Kidney (tissue), 14 donors: ENCODE measurements around the gene LAMTOR1. TPM values are rescaled to one million over a fixed set of nuclear protein-coding genes. Genes with fewer than 3 reads are reported as not detected.

ENCODE experiments used
- DNase-seq, 5 donors: peaks; one replicate each; pipeline ENCODE4 v3.0.0-alpha.2; 2013 to 2020
- FAIRE-seq: peaks from 2 replicates; lab custom pipeline; 2012; peaks lifted over from hg19 to GRCh38; lab: Jason Lieb, UNC
- H3K27ac ChIP-seq, 2 donors: one replicate each; pipeline ENCODE4 v1.7.0; 2013; ENCODE audit warnings: low read depth in 2 of 2, low read length in 2 of 2, inconsistent platforms in 1 of 2
- H3K27me3 ChIP-seq: one replicate; pipeline ENCODE4 v1.7.1; 2013; ENCODE audit warnings: low read length, inconsistent platforms; ENCODE audit not compliant: control insufficient read depth, insufficient read depth
- H3K36me3 ChIP-seq, 3 donors: one replicate each; pipeline versions ENCODE4 v1.7.0 to v1.7.1; 2013; ENCODE audit warnings: low read length in 3 of 3, control low read depth in 1 of 3, inconsistent platforms in 1 of 3; ENCODE audit not compliant: insufficient read depth in 3 of 3, control insufficient read depth in 2 of 3
- H3K4me1 ChIP-seq, 3 donors: one replicate each; pipeline versions ENCODE4 v1.7.0 to v1.7.1; 2013; ENCODE audit warnings: low read length in 3 of 3, inconsistent platforms in 1 of 3, low read depth in 1 of 3; ENCODE audit not compliant: control insufficient read depth in 2 of 3, insufficient read depth in 2 of 3
- H3K4me3 ChIP-seq, 3 donors: one replicate each; pipeline versions ENCODE4 v1.7.0 to v1.8.1; 2013; ENCODE audit warnings: low read length in 3 of 3, control low read depth in 1 of 3, inconsistent platforms in 1 of 3
- H3K9ac ChIP-seq, 3 donors: one replicate each; pipeline versions ENCODE4 v1.7.0 to v1.7.1; 2013; ENCODE audit warnings: low read length in 3 of 3, control low read depth in 1 of 3, inconsistent platforms in 1 of 3
- H3K9me3 ChIP-seq, 3 donors: one replicate each; pipeline versions ENCODE4 v1.7.0 to v1.7.1; 2013; ENCODE audit warnings: low read length in 3 of 3, control low read depth in 1 of 3, inconsistent platforms in 1 of 3; ENCODE audit not compliant: control insufficient read depth in 2 of 3, insufficient read depth in 1 of 3
- intact Hi-C: fragments of 100-400 bp; cut with DNase I; formaldehyde crosslinking; loops from one replicate; pipeline ENCODE4 v1.11.1; 2022
- polyA plus RNA-seq: library from polyadenylated mRNA; stranded (reverse); fragments of 350-450 nt; fragmentation: Illumina TruSeq; extraction: RNeasy Lipid Tissue Mini Kit (QIAGEN cat#74804); gene quantifications from one replicate; pipeline ENCODE4 v1.2.3, GENCODE V29; 2014; ENCODE audit warnings: low read depth, low replicate concordance; ENCODE audit not compliant: insufficient read depth
- total RNA-seq: library from RNA; stranded (reverse); fragmentation: NEBNext Ultra II Directional; extraction: Animal tissue kit (Norgen Biotek cat#: 25700); gene quantifications from one replicate; pipeline ENCODE4 v1.2.1, GENCODE V29; 2021
- TF ChIP-seq, protein P1 (sequence below): IDR thresholded peaks from 3 replicates; pipeline ENCODE4 v1.5.1; 2012; ENCODE audit warnings: mild to moderate bottlenecking, moderate library complexity, borderline replicate concordance; ENCODE audit not compliant: insufficient read depth; ENCODE audit errors: extremely low read depth
- donor health status: control.
- donor health status: control.
- donor health status: control.
- donor health status: control.
- donor health status: control.
- donor health status: DM: yes; HTN: yes; CAD: no.
- donor health status: Normal renal cell carcinoma (clear cell type).

LAMTOR1 gene
- total and polyA plus RNA-seq, 2 donors from 2014 or later, result 111 to 189 TPM

DNA sequence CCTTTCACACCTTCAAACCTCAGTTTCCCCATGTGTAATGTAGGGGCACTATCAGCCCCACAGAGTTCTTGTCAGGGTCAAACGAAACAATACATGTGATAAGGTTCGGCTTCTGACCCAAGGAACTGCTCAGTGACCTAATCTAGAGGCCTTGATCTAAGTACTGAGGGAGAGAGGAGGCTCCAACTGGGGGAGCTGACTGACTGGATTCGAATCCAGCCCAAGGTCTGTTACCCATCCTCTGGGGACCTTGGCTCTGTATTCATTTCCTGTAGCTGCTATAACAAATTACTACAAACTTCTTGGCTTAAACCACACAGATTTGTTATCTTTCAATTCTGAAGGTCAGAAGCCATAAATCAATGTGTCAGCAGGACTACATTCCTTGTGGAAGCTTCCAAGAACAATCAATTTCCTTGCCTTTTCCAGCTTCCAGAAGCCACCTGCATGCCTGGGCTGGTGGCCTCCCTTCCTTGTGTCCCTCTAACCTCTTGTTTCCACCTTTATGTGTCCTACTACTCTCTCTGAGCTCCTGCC is 20.1 kb upstream of the LAMTOR1 start:
- FAIRE-seq (no peak), DNase-seq (peak in 2 of 5 donors; percentile 3 to 31)
- Histone ChIP-seq H3K36me3 (no peaks in the 10 kb centered on the region), H3K27me3 (no peaks in the 10 kb centered on the region), H3K4me1 (peaks cover 0 to 11% (median 8%) of the 10 kb centered on the region in 3 donors), H3K27ac (peak overlapping the region; percentile 63 to 80), H3K9ac (peak overlapping the region in 2 of 3 donors; percentile 26 to 46), H3K4me3 (no peak overlapping the region), H3K9me3 (peaks cover 0 to 4% (median 0%) of the 10 kb centered on the region in 3 donors)
- intact Hi-C loops, result no loop called here
- TF ChIP-seq, protein P1, sequence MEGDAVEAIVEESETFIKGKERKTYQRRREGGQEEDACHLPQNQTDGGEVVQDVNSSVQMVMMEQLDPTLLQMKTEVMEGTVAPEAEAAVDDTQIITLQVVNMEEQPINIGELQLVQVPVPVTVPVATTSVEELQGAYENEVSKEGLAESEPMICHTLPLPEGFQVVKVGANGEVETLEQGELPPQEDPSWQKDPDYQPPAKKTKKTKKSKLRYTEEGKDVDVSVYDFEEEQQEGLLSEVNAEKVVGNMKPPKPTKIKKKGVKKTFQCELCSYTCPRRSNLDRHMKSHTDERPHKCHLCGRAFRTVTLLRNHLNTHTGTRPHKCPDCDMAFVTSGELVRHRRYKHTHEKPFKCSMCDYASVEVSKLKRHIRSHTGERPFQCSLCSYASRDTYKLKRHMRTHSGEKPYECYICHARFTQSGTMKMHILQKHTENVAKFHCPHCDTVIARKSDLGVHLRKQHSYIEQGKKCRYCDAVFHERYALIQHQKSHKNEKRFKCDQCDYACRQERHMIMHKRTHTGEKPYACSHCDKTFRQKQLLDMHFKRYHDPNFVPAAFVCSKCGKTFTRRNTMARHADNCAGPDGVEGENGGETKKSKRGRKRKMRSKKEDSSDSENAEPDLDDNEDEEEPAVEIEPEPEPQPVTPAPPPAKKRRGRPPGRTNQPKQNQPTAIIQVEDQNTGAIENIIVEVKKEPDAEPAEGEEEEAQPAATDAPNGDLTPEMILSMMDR, result no peak

DNA sequence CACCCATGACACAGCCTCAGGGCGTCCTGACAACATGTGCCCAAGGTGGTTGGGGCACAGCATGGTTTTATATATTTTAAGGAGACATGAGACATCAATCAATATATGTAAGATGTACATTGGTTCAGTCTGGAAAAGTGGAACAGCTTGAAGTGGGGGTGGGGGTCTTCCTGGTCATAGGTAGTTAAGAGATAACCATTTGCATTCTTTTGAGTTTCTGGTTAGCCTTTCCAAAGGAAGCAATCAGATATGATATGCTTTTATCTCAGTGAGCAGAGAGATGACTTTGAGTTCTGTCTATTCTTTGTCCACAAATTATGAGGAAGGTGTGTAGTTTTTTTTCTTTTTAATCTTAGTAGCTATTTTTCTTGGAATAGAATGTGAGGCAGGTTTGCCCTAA is 19.5 kb upstream of the LAMTOR1 start:
- Histone ChIP-seq H3K36me3 (no peaks in the 10 kb centered on the region), H3K27ac (no peak overlapping the region), H3K4me3 (no peak overlapping the region), H3K9ac (no peak overlapping the region), H3K4me1 (peaks cover 0 to 11% (median 8%) of the 10 kb centered on the region in 3 donors), H3K27me3 (no peaks in the 10 kb centered on the region), H3K9me3 (no peaks in the 10 kb centered on the region)
- TF ChIP-seq, protein P1, result no peak
- FAIRE-seq (no peak), DNase-seq (no peak)
- intact Hi-C loops, result no loop called here

DNA sequence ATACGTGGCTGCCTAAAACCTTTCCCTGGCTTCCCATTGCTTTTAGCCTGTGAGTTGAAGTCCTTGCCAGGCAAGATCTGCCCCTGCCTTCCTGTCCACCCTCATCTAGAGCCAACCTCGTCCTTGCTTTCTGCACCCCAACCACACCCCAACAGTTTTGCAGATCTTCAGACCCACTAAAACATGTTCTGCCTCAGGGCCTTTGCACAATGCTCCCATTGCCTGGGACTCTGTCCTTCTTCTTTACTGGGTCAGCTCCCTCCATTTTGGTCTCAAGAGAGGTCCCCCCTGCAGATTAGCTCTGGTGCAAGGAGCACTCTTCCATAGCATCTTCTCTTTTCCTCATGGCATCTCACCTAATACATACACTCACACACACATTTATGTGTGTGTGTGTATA is 17.8 kb upstream of the LAMTOR1 start:
- Histone ChIP-seq H3K4me3 (no peak overlapping the region), H3K36me3 (no peaks in the 10 kb centered on the region), H3K27ac (no peak overlapping the region), H3K9ac (no peak overlapping the region), H3K27me3 (no peaks in the 10 kb centered on the region), H3K9me3 (no peaks in the 10 kb centered on the region), H3K4me1 (peaks cover 0 to 11% (median 8%) of the 10 kb centered on the region in 3 donors)
- FAIRE-seq (no peak), DNase-seq (no peak)
- TF ChIP-seq, protein P1, result no peak
- intact Hi-C loops, result no loop called here
